GM18907 (cell line): Measurements from ENCODE around the gene PTCH2.

ENCODE experiments used
- ATAC-seq: cut with Tn5 transposase; IDR thresholded peaks from one replicate; pipeline ENCODE4 v1.9.1; 2021; ENCODE audit warnings: mild to moderate bottlenecking, moderate library complexity; ENCODE audit not compliant: unreplicated experiment

Gene PTCH2

DNA sequence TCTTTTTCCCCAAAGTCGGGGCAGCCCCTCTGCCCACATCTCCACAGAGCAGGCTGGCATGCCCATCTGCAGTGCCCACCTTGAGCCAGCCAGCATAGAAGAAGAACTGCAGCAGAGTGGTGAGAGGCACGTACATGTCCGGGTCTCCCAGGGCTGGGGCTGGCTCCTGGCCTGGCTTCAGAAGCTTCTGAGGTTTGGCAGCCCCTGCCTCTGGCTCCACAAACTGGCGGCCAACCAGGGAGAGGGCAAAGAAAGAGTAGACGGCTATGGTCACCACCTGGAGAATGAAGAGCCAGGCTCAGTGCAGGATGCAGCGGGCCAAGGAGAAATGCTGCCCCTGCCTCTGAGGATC lies 58.0 kb downstream of the PTCH2 start:
- no peak for ATAC-seq

DNA sequence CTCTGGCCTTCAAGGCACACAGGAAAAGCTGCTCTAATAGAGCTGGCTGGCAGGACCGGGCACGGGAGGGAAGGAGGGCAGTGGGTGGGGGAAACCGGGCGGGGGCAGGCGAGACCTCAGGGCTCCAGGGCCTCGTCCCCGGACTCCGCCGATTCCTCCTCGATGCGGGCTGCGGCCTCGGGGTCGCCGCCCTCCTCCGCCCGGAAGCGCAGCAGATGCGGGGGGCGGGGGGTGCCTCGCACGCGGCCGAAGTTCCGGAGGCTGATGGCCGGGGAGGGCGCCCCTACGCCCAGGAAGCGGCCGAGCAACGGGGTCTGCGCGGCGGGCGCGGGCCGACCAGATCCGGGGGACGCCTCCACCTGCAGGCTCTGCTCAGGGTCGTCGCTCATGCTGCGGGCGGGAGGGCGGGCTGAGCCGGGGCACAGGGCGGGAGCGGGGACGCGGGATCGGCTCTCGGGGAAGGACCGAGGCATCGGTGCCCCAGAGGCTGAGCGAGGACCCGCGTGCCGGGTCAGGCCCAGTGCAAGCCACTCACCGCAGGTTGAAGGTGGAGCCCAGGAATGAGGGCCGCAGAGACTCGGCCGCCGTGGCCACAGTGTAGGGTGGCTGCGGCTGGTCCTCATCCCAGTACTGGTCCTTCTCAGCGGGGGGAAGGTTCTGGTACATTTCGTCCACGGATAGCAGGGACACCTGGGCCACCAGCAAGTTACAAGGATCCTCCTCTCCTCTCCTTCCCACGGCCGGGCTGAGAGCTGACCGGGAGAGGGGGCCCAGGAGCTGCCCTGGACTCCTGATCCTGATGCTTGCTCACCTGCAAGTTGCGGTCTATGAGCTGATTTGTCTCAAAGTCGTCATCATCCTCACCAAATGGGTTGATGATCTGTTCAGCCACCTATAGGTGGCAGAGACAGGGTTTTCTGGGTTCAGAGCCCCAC lies 58.7 kb downstream of the PTCH2 start:
- no peak for ATAC-seq

DNA sequence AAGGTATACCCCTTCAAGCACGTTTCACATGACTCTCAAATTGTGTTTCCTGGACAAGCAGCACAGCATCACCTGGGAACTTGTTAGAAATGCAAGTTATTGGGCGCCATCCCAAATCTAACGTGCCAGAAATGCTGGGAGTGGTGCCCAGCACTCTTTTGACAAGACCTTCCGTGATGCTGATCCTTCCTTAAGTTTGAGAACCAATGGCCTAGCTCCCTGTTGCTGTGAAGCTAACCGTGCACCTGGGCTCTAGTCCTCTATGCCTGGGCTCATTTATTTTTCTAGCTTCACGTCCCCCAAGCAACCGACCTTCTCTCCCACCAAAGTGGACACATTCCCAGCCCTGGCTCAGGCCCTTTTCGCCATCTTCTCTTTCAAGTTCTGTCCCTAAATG lies 59.4 kb downstream of the PTCH2 start:
- no peak for ATAC-seq

GRCh38 chr1:44780583-44781121 lies 62.4 kb downstream of the PTCH2 start:
- ATAC-seq, result no peak

GRCh38 chr1:44778705-44779576 lies 64.1 kb downstream of the PTCH2 start:
- no peak for ATAC-seq

DNA sequence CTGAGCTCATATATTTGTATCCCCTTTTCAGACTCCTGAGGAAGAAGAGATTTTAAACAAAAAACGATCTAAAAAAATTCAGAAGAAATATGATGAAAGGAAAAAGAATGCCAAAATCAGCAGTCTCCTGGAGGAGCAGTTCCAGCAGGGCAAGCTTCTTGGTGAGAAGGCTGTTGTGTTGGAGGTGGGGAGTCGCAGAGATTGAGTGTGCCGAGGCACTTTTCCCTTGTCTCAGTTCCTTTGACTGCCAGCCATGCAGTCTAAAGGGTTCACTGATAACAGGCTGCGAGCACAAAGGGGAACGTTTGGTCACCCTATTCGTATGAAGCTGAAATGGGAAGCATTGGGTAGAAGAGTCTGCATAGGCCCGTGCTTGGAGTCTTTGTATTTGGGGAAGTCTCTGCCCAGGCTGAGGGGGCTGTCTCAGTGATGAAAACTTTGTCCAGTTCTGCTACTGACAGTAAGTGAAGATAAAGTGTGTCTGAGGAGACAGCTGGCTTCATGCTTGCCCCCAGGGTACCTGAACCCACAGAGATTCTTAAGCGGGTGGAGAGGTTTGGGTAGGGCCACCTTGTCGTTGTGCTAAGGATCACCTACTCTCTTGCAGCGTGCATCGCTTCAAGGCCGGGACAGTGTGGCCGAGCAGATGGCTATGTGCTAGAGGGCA lies 65.0 kb downstream of the PTCH2 start:
- no peak for ATAC-seq

- no peak for ATAC-seq
Observed at GRCh38 chr1:44777547-44777946, 65.5 kb downstream of the PTCH2 start.

- ATAC-seq, result no peak
Observed at GRCh38 chr1:44776730-44777068, 66.4 kb downstream of the PTCH2 start.

- no peak for ATAC-seq
Observed at GRCh38 chr1:44775930-44776729, 66.9 kb downstream of the PTCH2 start.

- peak; percentile 83 for ATAC-seq
Observed at GRCh38 chr1:44775078-44775929, 67.7 kb downstream of the PTCH2 start, which contains the start of gene RPS8. RPS8 (plus strand) TSS chr1:44775540; CDS start chr1:44775597, 57 bp downstream.
